Stomach (tissue), 9 donors: ENCODE data around the gene GET3. TPM values are rescaled to one million over a fixed set of nuclear protein-coding genes. Genes with fewer than 3 reads are reported as not detected.

Experiments
- DNase-seq, 2 donors: peaks; one replicate each; pipeline versions ENCODE4 v3.0.0 to v3.0.0-alpha.2; 2013 to 2019
- H3K27ac ChIP-seq, 5 donors: fragments of 200-600 bp in 4 of 5; sonication (generic) in 4 of 5; one replicate each; pipeline ENCODE4 v1.5.1; 2013 to 2019; ENCODE audit warnings: mild to moderate bottlenecking in 1 of 5, moderate library complexity in 1 of 5
- H3K27me3 ChIP-seq, 3 donors: fragments of 200-600 bp; sonication (generic); one replicate each; pipeline ENCODE4 v1.5.1; 2017 to 2019; ENCODE audit warnings: mixed run types in 1 of 3
- H3K36me3 ChIP-seq, 4 donors: fragments of 200-600 bp; sonication (generic); 1 replicate in 3 of 4; 2 replicates in 1 of 4; pipeline ENCODE4 v1.5.1; 2016 to 2019
- H3K4me1 ChIP-seq, 4 donors: fragments of 200-600 bp; sonication (generic); one replicate each; pipeline ENCODE4 v1.5.1; 2016 to 2019
- H3K4me3 ChIP-seq, 4 donors: fragments of 200-600 bp; sonication (generic) in 3 of 4; one replicate each; pipeline ENCODE4 v1.5.1; 2016 to 2019; ENCODE audit warnings: mild to moderate bottlenecking in 1 of 4
- H3K9me3 ChIP-seq, 4 donors: fragments of 200-600 bp; sonication (generic); one replicate each; pipeline ENCODE4 v1.5.1; 2016 to 2019
- CTCF ChIP-seq, 7 experiments: fragments of 450-650 bp in 4 of 7; fragments of 200-600 bp in 3 of 7; sonication (generic) in 3 of 7; IDR thresholded peaks; one replicate each; pipeline ENCODE4 v1.5.1; 2016 to 2019; ENCODE audit warnings: antibody characterized with exemption in 7 of 7, control low read depth in 2 of 7, mild to moderate bottlenecking in 1 of 7
- EP300 ChIP-seq: sonication (generic); formaldehyde crosslinking; IDR thresholded peaks from one replicate; pipeline ENCODE4 v1.6.1; 2017; ENCODE audit warnings: antibody characterized with exemption
- POLR2A ChIP-seq, 4 donors: fragments of 450-650 bp; IDR thresholded peaks; one replicate each; pipeline ENCODE4 v1.6.1; 2016; ENCODE audit warnings: antibody characterized with exemption in 4 of 4, control low read depth in 2 of 4, mild to moderate bottlenecking in 1 of 4, moderate library complexity in 1 of 4
- POLR2AphosphoS5 ChIP-seq, 3 donors: sonication (generic); formaldehyde crosslinking; IDR thresholded peaks; one replicate each; pipeline ENCODE4 v1.6.1; 2016; ENCODE audit warnings: antibody characterized with exemption in 3 of 3
- WGBS, 5 donors: extraction: QIAGEN DNeasy Blood & Tissue Kit in 3 of 5; methylation state at CpG; one replicate each; pipeline versions ENCODE4 v1.1.5 to v1.1.7; 2013 to 2018; 5-methylcytosine and 5-hydroxymethylcytosine counted together
- intact Hi-C: fragments of 100-400 bp; cut with DNase I; formaldehyde crosslinking; loops from one replicate; pipeline ENCODE4 v1.15.1; 2023; ENCODE audit warnings: low total_unique reads
- polyA plus RNA-seq, 3 donors: library from polyadenylated mRNA; stranded (reverse); fragments of 200-250 nt; gene quantifications; one replicate each; pipeline ENCODE4 v1.2.3, GENCODE V29; 2013
- total RNA-seq, 5 donors: library from RNA; depleted of rRNA; stranded (reverse); fragments of >200 nt; gene quantifications; one replicate each; pipeline versions ENCODE4 v1.1.0 to v1.2.3, GENCODE V29; 2014 to 2016
- donor health status: healthy with polysubstance abuse.
- donor health status: Bipolar disorder and iron deficiency.
- donor health status: healthy.

Gene GET3
- total and polyA plus RNA-seq, 8 donors: 0.89 to 90.4 (median 21.8) TPM

- Histone ChIP-seq H3K36me3 (no peaks in the 10 kb centered on the region), H3K27ac (no peak overlapping the region), H3K9me3 (no peaks in the 10 kb centered on the region), H3K27me3 (peaks cover 0 to 34% (median 12%) of the 10 kb centered on the region in 3 donors), H3K4me3 (no peak overlapping the region), H3K4me1 (peaks cover 9 to 13% (median 12%) of the 10 kb centered on the region in 4 donors)
- TF ChIP-seq CTCF (IDR thresholded peaks at IDR 0.05) (no peak), POLR2A (IDR thresholded peaks at IDR 0.05) (no peak), EP300 (no peak), POLR2AphosphoS5 (IDR thresholded peaks at IDR 0.05) (no peak)
- no peak for DNase-seq
- intact Hi-C loops: no loop called here
- WGBS, 5 donors: 78 to 83% (median 81%) methylated on average over 15 to 19 of the region's 19 CpGs
Measured at GRCh38 chr19:12756150-12756883, 19.0 kb downstream of the GET3 start.

GRCh38 chr19:12757544-12758274, 20.4 kb downstream of the GET3 start:
- TF ChIP-seq CTCF (IDR thresholded peaks at IDR 0.05) (peak in 5 of 7 experiments; percentile 76 to 95 (median 91)), POLR2A (IDR thresholded peaks at IDR 0.05) (no peak)
- Histone ChIP-seq H3K4me1 (peaks cover 9 to 13% (median 12%) of the 10 kb centered on the region in 4 donors), H3K4me3 (peak overlapping the region; percentile 33 to 44 (median 41)), H3K36me3 (peaks cover under 1 to 8% (median 6%) of the 10 kb centered on the region in 4 donors), H3K9me3 (no peaks in the 10 kb centered on the region), H3K27me3 (peaks cover 0 to 20% (median 0%) of the 10 kb centered on the region in 3 donors), H3K27ac (peak overlapping the region in 2 of 5 donors; percentile 42 to 52)
- intact Hi-C loops: no loop called here
- DNase-seq: peak; percentile 76 to 88
- WGBS, 5 donors: 4 to 11% (median 7%) methylated on average over 26 to 60 of the region's 60 CpGs

GRCh38 chr19:12759686-12760085, 22.4 kb downstream of the GET3 start:
- no peaks in the 10 kb centered on the region for H3K9me3 ChIP-seq
- no peak for DNase-seq
- intact Hi-C loops: loop anchor here (5.0 kb wide), 1 partner anchor 88 kb away; no protein-coding TSS in a partner anchor

More at GRCh38 chr19:12759686-12760085, 22.4 kb downstream of the GET3 start:
- TF ChIP-seq POLR2A (IDR thresholded peaks at IDR 0.05) (no peak), POLR2AphosphoS5 (IDR thresholded peaks at IDR 0.05) (no peak), EP300 (no peak), CTCF (IDR thresholded peaks at IDR 0.05) (no peak)
- H3K4me1 ChIP-seq: peaks cover 9 to 13% (median 12%) of the 10 kb centered on the region in 4 donors
- no peak overlapping the region for H3K27ac ChIP-seq
- 78 to 85% (median 80%) methylated on average over 6 of the region's 6 CpGs for WGBS, 5 donors
- peaks cover 0 to 5% (median 0%) of the 10 kb centered on the region in 3 donors for H3K27me3 ChIP-seq
- H3K4me3 ChIP-seq: no peak overlapping the region
- H3K36me3 ChIP-seq: peaks cover 14 to 25% (median 24%) of the 10 kb centered on the region in 4 donors
